HG03342 (cell line): ENCODE results near the gene PAPPA2.
"Not testable (repeated sequence)": the region's sequence is repeated elsewhere in the genome, so short reads cannot be mapped to it uniquely, and the experiment has no call there.

ENCODE experiments used
- ATAC-seq: cut with Tn5 transposase; IDR thresholded peaks from one replicate; pipeline ENCODE4 v1.9.1; 2021; ENCODE audit warnings: mild to moderate bottlenecking, moderate library complexity; ENCODE audit not compliant: unreplicated experiment

The PAPPA2 gene

DNA sequence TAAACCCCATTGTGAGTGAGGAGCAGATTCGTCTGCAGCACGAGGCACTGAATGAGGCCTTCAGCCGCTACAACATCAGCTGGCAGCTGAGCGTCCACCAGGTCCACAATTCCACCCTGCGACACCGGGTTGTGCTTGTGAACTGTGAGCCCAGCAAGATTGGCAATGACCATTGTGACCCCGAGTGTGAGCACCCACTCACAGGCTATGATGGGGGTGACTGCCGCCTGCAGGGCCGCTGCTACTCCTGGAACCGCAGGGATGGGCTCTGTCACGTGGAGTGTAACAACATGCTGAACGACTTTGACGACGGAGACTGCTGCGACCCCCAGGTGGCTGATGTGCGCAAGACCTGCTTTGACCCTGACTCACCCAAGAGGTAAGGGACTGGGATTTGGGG, 132.2 kb downstream of the PAPPA2 start:
- no peak for ATAC-seq

DNA sequence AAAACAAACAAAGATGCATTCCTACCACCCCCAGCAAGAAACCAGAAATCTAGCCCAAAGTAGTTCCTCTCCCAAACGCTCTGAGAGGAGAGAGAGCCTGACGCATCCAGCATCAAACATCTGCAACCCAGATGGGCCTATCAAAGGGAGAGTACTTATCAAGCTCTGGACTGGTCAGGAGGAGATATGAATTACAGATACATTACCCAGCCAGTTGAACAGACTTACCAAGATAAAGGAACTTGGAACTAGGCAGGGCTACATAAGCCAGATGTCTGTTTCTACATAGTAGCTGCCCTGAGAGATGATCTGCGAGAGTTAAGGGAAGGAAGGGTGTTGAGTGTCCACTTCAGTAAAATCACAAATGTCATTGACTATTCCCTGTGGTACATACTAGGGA, 138.4 kb downstream of the PAPPA2 start:
- no peak for ATAC-seq

GRCh38 chr1:176602388-176603004, 139.5 kb downstream of the PAPPA2 start:
- no peak for ATAC-seq

DNA sequence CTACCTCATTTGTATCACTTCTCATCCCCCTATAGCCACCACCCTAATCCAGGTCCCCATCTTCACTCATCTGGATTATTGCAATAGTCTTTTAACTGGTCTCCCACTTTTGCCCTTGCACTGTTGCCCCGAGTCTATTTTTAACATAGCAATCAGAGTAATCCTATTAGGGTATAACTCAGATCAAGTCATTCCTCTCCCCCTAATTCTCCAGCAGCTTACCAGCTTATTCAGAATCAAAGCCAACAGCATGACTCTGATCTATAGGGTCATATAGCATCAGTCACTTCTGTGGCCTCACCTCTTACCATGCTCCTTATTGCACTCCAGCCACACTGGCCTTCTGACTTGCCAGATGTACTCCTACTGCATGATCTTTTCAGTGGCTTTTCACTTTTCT, 140.7 kb downstream of the PAPPA2 start:
- ATAC-seq, result no peak

DNA sequence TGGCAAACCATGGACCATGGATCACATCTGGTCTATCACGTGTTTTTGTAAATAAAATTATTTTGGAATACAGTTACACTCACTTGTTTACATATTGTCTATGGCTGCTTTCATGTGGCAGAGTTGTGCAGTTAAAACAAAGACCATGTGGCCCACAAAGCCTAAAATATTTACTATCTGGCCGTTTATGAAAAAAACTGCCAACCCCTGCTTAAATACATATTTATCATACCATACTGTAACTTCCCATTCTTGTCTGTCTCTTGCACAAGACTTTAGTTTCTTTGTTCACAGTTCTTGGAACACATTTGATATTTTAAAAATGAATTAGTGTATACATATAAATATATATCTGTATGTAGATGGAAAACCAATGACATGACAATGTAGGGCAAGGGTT, 141.5 kb downstream of the PAPPA2 start:
- ATAC-seq, result no peak

DNA sequence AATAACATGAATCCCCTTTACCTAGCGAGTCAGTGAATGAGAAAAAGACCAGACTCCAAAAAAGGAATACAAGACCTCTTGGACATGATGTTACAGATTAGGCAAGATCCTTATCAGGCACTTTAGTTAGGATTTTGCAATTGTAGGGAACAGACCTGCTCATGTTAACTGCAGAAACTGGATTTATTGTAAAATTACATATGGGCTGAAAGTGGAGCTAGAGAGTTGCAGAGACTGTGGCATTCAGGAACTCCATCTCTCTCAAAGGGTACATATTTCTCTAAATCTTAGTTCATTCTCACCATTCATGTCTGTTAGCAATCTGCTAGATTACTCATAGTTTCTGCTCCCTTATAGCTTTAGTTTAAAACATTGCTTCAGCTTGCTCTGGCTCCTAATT, 142.2 kb downstream of the PAPPA2 start:
- no peak for ATAC-seq

DNA sequence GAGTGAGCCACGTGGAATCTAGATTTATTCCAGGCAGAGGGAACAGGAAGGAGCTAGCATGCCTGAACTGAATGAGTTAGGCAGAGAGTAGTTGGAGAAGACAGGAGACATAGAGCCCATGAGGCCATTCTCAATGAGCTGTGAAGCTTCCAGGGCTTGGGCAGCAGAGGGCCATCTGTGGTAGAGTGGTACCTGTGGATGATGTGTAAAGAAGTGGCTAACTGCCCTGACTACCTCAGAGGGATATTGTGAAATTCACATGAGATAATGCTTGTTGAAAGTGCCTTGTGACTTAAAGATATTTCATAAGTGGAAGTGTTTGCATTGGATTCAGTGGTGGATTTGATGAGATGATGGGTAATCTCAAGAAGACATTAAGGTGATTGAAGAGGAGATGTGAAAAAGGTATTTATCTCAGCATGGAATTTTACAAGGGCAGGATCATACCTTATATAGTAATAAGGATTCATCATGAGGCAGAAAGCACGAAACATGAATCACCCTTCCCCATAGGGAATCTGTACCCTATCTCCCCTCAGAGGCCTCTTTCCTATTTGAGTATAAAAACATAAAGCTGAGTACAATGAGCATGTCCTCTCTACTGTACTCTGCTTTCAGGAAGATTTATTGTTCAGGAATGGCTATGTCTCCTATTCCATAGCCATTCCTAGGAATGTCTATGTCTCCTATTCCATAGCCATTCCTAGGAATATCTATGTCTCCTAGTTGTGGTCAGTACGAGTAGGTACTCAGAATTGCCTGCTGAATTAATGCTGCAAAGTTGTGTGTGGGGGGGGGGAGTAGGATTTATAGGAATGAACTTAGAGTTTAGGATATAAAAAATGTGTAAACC, 146.8 kb downstream of the PAPPA2 start:
- ATAC-seq, result no peak

DNA sequence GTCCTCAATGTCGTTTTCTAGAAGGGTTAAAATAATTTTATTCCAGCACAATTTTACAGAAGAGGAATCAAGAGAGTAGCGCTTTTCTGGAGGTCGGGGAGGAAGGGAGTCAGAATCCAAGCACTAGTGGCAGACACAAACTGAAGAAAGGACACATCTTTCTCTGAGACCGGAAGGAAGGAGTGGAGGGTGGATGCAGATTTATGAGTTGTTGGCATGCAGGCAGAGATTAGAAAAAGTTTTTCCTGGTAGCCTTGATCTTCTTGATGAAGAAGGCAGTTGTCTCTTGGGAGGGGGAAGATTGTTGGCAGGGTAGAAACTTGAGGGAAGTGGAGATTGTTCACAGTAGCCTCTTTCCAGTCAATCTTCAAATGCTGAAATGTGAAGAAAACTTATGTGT, 149.8 kb downstream of the PAPPA2 start:
- ATAC-seq, result no peak

- no peak for ATAC-seq
Measured at GRCh38 chr1:176617881-176618280, 154.9 kb downstream of the PAPPA2 start.

DNA sequence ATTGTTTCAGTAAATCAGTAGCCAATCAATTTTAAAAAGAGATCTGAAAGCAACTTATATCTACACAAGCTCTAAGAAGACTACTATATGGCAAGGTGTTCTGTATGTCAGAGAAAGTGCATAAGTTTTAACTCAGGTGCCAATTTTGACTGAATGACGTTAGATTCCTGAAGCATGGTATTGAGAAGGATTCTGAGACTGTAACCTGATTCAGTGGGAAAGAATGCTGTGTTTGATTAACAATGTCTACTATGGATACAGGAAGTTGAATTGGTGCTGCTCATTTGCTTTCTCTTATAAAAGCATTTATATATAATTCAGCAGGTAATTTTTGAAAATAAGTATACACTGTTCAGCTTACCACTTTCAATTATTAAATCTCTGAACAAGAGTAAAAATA, 156.3 kb downstream of the PAPPA2 start:
- ATAC-seq, result no peak

- ATAC-seq, result no peak
Measured at GRCh38 chr1:176625365-176625764, 162.4 kb downstream of the PAPPA2 start.

GRCh38 chr1:176626572-176627061, 163.6 kb downstream of the PAPPA2 start:
- ATAC-seq, result no peak

DNA sequence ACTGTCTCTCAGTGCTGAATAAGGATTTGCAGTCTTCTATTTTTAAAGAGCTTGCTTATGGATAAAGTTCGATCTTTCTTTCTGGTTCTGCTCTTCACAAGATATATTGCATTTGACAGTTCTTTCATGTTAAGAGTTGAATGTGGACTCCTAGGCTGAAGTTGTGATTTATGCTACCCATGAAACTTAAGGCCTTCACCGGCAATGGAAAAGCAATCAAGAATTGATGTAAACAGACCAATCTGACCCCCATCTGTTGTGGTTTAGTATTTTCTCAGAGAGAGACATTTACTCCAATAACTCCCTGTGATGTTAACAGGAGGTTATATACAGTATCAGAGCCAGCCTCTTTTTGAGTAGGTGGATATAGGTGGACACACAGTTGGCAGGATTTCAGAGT, 165.8 kb downstream of the PAPPA2 start:
- no peak for ATAC-seq

DNA sequence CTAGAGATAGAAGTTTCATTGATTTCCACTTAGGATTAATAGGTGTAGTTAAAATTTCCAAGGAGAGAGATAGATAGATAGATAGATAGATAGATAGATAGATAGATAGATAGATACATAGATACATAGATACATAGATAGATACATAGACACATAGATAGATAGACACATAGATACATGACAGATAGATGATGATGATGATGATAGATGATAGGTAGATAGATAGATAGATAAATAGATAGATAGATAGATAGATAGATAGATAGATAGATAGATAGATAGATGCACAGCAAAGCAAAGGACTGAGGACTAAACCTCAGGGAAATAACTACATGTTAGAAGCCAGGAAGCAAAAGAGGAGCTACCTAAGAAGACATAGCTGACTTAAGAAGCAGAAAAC, 171.8 kb downstream of the PAPPA2 start:
- ATAC-seq, result not testable (repeated sequence)

DNA sequence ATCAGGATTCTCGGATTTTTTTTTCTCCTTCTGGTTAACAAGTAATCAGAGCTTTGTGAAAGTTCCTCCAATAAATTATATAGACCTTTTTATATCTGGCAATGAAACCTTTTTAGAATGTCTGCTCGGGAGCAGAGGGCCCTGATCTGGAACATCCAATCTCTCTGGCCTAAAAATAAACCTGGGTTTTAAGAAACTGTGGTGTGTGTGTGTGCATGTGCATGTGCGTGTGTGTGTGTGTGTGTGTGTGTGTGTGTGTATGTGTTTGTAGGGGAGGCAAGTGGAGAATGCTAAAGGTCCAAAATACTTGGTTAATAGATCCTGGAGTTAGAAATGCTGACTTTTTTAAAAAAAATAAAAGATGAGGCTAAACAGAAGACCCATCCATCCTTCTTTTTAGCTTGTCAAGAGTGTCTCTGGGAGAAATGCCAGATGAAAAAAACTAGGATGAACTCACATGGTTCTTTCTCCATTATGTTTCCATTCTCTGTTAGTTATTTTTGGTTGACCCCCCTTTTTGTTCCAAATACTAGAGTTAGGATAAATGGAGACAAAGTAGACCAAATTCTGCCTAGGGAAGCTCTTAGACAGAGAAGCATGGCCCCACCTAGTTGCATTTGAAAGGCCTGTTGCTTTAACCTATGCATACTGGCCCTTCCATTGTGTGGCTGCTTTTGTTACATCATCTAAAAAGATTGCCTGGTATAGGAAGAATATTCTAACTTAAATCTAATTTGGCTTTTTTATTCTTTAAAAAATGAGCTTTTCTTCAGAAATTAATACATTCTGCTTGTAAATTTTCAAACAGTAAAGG, 175.9 kb downstream of the PAPPA2 start:
- ATAC-seq, result no peak

- no peak for ATAC-seq
Measured at GRCh38 chr1:176643536-176643935, 180.6 kb downstream of the PAPPA2 start.

DNA sequence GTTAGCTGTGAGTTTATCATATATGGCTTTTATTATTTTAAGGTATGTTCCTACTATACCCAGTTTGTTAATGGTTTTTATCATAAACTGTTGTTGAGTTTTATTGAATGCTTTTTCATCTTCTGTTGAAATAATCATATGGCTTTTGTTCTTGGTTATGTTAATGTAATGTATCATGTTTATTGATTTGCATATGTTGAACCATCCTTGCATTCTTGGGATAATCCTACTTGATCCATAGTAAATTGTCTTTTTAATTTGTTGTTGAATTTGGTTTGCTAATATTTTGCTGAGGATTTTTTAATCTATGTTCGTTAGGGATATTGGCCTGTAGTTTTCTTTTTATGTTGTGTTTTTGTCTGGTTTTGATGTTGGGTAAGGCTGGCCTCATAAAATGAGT, 185.6 kb downstream of the PAPPA2 start:
- ATAC-seq, result no peak

DNA sequence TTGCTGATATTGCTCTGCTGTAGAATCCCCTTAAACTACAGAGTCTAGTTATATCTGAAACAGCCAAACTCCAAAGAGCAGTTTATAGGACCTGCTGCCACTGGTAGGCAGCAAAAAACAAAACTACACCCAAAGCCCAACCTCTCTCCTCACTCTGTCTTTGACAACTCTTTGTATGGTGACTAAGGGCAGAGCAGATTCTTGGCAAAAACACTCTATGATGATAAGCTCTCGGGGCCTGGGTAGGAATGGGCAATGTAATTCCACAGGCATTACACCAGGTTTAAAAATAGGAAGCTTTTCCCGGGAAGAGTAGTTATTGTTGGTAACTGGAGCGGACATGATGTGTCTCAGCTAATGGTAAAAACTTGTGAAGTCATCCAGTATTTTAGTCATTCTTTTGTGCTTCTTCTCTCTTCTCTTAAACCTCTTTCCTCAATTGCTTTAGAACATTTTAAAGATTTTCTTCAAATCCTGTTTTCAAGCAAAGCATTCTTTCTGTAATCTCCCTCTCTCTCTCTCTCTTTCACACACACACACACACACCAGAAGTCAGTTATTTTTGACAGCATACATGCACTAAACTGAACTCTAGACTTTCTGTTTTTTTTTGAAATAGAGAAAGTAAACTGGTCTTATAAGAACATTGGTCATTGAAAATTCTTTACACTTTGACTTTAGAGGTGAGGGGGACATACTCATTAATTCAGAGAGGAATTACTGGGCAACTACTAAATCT, 193.5 kb downstream of the PAPPA2 start:
- ATAC-seq, result no peak

DNA sequence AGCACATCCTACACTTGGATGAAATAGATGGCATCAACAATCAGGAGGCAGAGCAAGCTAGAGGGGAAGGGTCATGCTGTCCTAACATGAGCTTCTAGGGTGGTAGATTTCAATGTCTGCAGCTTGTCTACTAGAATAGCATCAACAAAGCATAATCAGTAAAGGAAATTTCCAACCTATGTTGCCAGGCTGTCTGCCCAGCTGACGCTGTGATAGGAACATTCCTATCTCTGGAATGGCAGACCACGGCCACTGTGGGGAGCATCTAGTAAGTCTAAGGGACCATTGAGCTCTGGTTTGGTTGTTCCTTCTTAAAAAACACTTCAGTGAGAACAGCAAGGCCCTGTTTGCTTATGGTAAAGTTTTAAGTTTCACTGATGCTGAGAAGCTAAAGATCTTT, 206.8 kb downstream of the PAPPA2 start:
- ATAC-seq, result no peak

GRCh38 chr1:176670853-176671252, 207.9 kb downstream of the PAPPA2 start:
- ATAC-seq, result no peak
